HG03064 (cell line): Measurements from ENCODE around the gene HNRNPM.
"Not testable (repeated sequence)": the region's sequence is repeated elsewhere in the genome, so short reads cannot be mapped to it uniquely, and the experiment has no call there.

Source experiments
- ATAC-seq: cut with Tn5 transposase; IDR thresholded peaks from one replicate; pipeline ENCODE4 v1.9.1; 2021; ENCODE audit warnings: low read depth; ENCODE audit not compliant: unreplicated experiment

HNRNPM gene

GRCh38 chr19:8425331-8425730, 19.4 kb upstream of the HNRNPM start:
- not testable (repeated sequence) for ATAC-seq

GRCh38 chr19:8426283-8426682, 18.5 kb upstream of the HNRNPM start:
- ATAC-seq = no peak

GRCh38 chr19:8429044-8429443, 15.7 kb upstream of the HNRNPM start:
- no peak for ATAC-seq

- ATAC-seq = no peak
Observed at GRCh38 chr19:8429826-8430225, 14.9 kb upstream of the HNRNPM start.

GRCh38 chr19:8430650-8431049, 14.1 kb upstream of the HNRNPM start:
- ATAC-seq = no peak

- ATAC-seq = no peak
Observed at GRCh38 chr19:8438236-8438635, 6.5 kb upstream of the HNRNPM start.

- no peak for ATAC-seq
Observed at GRCh38 chr19:8441725-8442544, 2.8 kb upstream of the HNRNPM start.

GRCh38 chr19:8444140-8444676, 567 bp upstream of the HNRNPM start:
- not testable (repeated sequence) for ATAC-seq

GRCh38 chr19:8445488-8446001, 770 bp downstream of the HNRNPM start:
- peak; percentile 27 for ATAC-seq

GRCh38 chr19:8446061-8446709, 1.4 kb downstream of the HNRNPM start:
- no peak for ATAC-seq

- no peak for ATAC-seq
Observed at GRCh38 chr19:8449830-8450229, 5.1 kb downstream of the HNRNPM start.

GRCh38 chr19:8451377-8451776, 6.6 kb downstream of the HNRNPM start:
- ATAC-seq = no peak

- no peak for ATAC-seq
Observed at GRCh38 chr19:8451885-8452284, 7.1 kb downstream of the HNRNPM start.

- no peak for ATAC-seq
Observed at GRCh38 chr19:8452446-8453123, 7.8 kb downstream of the HNRNPM start.

- no peak for ATAC-seq
Observed at GRCh38 chr19:8453616-8454015, 8.8 kb downstream of the HNRNPM start.

- no peak for ATAC-seq
Observed at GRCh38 chr19:8454218-8454617, 9.4 kb downstream of the HNRNPM start.

GRCh38 chr19:8455018-8455417, 10.2 kb downstream of the HNRNPM start:
- no peak for ATAC-seq

GRCh38 chr19:8456064-8456463, 11.3 kb downstream of the HNRNPM start:
- no peak for ATAC-seq

GRCh38 chr19:8457209-8457608, 12.4 kb downstream of the HNRNPM start:
- no peak for ATAC-seq

GRCh38 chr19:8457827-8458226, 13.1 kb downstream of the HNRNPM start:
- ATAC-seq = no peak

- no peak for ATAC-seq
Observed at GRCh38 chr19:8458380-8458779, 13.6 kb downstream of the HNRNPM start.
